GM18499 (cell line): ENCODE results near the gene ATXN1.
"Not testable (repeated sequence)": the region's sequence is repeated elsewhere in the genome, so short reads cannot be mapped to it uniquely, and the experiment has no call there.

Experiments used
- ATAC-seq: cut with Tn5 transposase; IDR thresholded peaks from one replicate; pipeline ENCODE4 v1.9.1; 2021; ENCODE audit warnings: moderate number of reproducible peaks; ENCODE audit not compliant: insufficient read depth, unreplicated experiment

The ATXN1 gene

DNA sequence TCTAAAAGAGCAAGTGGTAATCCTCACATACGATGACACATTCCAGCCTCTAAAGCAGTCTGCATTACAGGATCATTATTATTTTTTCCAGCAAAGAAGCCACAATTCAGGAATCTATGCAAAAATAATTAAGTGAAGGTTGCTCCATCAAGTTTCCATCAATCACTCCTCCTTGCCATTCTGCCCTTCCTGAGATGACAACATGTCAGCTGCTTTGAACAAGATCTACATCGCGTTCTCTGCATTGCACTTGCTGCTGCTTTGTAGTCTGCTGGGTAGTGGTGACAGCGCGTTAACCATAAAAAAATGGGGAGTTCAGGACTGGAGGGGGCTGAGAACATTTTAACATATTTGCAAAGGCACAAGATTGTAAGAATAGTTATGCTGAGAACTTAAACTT is 375.2 kb downstream of the ATXN1 start:
- ATAC-seq: no peak

DNA sequence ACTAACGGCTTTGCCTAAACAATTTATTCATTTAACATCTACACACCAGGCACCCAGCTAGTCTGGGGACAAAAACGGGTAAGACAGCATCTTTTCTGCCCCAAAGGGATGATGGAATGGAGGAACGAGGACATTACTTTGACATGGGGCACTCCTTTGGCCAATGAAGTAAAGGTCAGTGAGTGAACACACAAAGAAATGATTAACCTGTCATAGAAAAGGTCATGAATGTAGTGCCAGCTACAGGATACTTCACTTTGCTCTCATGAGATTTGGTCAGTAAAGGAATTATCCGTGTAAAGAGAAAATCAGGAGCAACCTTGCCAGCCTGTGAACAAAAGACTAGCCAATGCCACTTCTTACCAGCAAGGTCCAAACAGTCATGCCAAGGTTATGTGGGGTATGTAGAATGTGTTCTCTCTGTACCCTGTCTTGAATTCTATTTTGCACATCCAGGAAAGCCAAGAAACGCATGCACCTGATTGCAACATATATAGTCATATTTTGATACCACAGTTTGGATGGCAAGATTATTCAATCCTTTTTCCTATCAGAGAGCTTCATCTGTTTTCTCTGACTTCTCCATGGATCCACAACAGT is 377.6 kb downstream of the ATXN1 start:
- no peak for ATAC-seq

DNA sequence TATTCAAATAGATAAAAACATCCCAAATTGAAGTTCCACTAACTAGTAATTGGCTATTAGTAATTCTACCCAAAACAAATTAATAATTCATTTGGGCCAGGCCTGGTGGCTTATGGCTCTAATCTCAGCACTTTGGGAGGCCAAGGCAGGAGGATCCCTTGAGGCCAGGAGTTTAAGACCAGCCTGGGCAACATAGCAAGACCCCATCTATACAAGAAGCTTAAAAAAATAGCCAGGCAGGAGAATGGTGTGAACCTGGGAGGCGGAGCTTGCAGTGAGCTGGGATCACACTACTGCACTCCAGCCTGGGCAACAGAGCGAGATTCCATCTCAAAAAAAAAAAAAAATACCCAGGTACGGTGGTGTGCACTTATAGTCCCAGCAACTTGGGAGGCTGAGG is 379.3 kb downstream of the ATXN1 start:
- ATAC-seq: not testable (repeated sequence)

DNA sequence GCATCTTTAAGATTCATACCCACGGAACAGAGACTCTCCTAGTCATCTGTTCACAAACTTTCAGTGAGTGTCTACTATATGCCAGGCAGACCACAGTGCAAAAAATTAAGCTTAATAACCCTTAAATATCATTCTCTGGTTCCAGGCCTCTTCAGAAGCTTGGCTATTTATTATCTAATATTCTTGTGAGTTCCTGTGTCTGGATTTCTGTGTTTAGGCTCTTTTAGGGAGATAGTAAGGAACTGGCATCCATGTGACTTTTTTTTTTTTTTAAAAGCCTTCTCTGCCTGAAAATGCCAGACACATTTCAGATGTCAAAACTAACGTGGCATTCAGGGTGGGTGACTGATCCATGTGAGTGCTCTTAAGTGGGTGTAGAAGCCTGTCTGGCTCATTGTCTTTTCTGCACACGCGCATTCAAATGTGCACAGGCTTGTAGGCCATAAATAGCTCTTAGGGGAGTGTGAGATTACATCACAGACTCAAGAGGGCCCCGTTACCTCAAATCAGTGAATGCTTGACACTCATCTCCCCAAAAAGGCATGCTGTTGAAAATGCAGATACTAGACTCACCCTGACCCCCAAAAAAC is 380.9 kb downstream of the ATXN1 start:
- ATAC-seq: no peak

DNA sequence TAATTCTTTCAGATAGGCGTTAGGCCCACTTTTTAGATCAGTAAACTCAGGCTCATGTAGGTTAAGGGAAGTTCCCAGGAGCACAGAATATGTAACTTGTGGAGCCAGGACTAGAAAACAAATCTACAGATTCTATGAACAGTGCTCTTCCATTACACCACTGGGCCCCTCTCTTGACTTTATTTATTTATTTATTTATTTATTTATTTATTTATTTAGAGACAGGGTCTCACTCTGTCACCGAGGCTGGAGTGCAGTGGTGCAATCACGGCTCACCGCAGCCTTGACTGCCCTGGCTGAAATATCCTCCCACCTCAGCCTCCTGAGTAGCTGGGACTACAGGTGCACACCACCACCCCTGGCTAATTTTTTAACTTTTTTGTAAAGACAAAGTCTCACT is 382.9 kb downstream of the ATXN1 start:
- ATAC-seq: not testable (repeated sequence)

DNA sequence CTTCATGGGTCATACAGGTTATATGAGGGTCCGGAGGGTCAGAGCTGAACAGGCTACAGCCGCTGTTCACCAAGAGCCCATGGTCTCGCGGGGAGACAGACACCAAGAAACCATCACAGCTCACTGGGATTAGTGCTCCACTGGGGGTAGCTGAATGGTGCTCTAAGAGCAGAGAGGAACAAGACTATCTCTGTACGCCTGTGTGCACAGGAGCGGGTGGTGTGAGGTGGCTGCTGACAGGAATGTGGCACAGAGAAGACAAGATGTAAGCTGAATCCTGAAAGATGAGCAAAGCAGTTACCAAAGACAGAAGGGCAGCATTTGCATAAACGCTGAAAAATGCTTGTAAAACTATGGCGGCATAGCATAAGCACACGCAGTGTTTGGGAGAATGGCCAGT is 383.8 kb downstream of the ATXN1 start:
- ATAC-seq: no peak

DNA sequence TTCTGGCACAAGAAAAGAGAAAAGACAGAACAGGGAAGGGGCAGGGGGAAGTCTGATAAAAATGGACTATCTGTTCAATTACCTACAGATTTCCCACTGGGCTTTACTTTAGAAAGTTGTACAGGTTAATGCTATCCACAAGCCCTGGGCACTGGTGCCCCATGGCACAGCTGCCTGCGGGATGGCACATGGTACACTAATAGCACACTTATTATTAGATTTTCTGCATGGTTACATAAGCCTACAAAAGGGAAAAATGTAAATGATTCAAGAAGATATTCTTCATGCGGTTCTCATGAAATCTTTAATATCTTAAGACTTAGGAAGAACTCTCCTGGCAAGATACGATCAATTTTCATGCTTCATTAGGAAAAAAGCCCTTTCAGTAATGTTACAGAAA is 385.4 kb downstream of the ATXN1 start:
- no peak for ATAC-seq

DNA sequence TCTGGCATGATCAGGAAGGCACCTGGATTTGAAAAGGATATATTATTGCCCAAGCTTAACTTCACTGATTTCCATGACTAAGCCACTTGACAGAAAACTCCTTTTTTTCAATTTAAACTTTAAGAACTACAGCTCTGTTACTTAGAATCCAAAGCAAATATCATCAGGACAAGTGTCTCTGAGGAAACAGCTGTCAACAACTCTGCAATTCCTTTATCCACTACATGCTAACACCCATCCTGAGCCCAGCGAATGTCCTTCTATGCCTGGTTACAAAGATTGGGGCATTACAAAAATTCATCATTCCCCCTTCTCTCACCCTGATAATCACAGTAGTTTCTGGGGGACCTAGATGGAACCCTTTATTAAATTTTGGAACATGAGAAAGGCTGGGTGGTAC is 386.1 kb downstream of the ATXN1 start:
- ATAC-seq: no peak

DNA sequence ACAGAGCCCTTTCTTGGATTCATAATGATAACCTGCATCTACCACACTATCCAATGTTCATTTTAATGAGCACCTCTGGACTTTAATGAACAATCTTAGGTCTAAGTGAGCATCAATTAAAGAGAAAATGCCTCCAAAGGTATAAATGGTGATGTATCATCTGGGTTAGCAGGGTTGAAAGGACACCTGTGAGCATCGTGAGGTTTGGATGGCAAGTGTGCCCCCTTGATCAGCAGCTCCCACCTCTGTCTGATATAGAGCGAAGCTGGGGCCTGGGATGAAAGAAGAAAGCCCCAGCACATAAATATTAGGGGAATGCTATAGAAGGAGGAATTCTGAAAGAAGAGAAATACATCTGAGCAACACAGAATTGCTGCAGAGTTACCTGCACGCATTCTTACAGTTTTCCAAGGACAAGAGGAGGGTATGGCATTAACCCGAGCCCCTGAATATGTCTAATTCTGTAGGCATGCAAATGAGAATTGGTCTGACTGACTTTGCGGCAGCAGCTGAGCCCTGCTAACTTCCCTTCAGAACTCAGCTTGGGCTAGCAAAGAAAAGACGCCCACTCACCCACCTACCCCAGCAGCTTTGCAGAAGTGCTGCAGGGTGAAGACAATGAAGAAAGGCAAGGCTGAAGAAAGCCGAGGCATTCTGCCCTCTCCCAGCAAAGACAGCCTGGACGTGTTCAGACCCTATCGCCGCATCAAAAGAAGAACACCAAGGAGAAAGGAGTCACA is 386.6 kb downstream of the ATXN1 start:
- ATAC-seq: peak; percentile 36

DNA sequence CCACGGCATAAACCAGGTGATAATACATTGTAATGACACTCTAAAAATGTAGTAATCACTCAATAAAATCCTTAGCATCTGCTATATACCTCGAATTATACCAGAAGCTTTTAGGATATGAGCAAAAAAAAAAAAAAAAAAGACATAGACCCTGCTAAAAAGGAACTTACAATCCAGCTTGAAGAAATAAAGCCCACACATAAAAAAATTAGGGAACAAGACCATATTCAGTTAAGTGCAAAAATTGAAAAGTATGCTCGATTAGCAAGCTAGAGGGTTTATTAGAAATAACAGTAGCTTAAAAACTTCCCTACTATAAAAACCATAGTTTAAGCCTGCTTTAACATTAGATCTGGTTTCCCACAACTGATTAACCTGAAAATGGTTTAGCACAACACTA is 387.2 kb downstream of the ATXN1 start:
- ATAC-seq: no peak

DNA sequence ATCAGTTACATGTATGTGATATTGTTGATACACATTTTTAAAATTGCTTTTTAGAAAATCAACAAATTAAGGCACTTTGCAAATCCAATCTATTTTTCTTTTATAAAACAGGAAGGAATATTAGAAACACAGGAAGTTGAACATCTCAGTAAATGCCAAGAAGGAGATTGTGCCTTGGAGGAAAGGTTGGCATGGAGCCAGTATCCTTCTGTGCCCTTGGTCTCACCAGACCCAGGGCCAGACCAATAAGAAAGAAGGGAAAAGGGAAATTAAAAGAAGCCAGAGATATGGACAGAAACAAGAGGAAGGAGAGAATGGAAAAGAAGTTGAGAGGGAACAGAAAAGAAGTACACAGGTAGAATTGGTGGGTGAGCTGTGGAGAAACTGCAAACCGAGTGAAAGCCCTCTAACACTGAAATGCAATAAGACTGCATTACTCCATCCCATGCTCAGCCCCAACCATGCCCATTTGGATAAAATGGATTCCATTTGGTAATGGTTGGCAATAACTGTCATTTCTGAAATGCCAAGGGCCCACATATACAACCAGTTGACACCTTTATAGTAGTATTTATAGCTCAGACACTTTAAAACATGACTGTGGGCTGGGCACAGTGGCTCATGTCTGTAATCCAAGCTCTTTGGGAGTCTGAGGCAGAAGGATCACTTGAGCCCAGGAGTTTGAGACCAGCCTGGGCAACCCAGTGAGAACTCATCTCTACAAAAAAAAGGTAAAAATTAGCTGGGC is 389.1 kb downstream of the ATXN1 start:
- no peak for ATAC-seq

DNA sequence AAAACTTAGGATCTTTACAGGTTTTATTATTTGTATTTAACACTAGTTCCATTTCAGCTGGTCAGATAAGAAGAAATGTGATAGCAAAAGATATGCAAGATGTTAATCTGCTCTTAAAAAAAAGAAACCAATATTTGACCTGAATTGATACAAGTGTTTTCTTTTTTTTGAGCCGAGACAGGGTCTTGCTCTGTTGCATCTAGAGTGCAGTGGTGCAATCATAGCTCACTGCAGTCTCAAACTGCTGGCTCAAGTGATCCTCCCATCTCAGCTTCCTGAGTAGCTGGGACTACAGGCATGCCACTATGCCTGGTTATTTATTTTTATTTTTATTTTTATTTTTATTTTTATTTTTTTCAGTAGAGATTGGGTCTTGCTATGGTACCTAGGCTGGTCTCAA is 389.9 kb downstream of the ATXN1 start:
- ATAC-seq: no peak

DNA sequence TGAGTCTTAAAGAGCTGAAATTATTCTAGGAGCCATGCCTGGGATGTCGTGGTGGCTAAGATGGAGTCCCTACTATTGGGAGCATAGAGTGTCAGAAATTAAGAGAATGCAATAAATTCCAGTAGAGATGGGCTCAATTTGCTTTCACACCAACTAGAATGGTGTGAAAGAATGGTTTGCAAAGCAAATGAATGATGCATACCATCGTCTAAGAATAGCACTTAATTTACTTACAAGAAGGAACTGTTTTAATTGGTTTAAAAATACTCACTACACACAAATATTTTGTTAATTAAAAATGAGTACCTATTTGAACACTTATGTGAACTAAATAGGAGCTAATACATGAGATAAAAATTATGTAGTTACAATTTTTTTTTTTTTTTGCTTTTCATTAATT is 390.3 kb downstream of the ATXN1 start:
- ATAC-seq: no peak

DNA sequence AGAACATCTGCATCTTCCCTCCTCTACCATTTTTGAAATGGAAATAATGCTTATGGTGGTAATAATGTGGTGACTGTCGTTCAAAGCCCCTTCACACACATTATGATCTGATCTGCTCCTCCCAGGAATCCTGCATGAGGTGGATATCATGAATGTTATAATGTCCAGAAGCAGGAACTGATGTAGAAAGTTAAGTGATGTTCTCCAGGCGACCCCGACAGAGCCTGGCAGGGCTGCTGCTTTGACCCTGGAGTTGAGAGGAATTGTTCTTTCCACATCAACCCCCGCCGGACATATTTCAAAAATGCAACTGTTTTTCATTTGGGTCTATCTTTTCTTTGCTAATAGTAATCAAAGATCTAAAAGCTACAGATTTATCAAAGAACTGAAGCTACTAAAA is 391.3 kb downstream of the ATXN1 start:
- no peak for ATAC-seq

DNA sequence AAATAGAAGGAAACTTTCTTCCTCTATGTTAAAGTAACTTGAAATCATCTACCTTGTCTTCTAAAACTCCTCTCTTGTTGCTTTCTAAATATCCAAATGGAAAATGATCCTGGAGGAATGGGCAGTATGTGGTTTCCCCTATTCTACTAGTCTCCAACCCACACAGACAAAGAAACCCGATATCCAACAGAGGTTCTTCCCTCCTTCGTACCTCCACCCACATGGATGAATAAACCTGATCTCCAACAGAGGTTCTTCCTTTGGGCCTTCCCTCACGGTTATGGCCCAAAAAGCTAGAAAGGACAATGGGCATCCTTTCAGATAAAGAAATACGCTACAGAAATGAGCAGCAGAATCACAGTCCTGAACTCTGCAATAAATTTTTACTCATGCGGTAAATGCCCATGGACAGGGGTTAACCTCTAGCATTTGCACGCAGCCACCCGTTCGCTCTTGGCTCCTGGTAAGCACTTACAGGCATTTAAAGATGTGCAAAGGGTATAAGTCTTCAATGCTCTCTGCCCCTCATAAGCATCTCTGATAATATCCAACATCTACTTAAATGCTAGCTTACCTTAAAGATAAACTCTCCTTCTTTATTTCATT is 392.0 kb downstream of the ATXN1 start:
- no peak for ATAC-seq

DNA sequence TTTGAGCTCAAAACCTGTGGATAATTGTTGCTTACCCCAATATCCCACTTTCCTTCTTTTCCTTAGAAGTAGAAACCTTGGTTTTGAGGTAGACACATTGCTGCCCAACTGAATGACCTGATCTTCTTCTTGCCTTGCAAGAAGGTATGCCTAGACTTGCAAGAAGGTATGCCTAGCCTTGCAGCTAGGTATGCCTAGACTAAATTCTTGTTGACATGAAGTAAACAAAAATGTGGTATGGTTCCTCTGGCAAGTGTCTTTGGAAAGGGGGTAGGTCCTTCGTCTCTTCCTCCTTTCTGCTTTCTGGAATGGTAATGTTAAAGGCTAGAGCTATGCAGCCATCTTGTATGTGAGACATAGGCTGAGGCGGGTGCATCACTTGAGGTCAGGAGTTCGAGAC is 393.7 kb downstream of the ATXN1 start:
- no peak for ATAC-seq

DNA sequence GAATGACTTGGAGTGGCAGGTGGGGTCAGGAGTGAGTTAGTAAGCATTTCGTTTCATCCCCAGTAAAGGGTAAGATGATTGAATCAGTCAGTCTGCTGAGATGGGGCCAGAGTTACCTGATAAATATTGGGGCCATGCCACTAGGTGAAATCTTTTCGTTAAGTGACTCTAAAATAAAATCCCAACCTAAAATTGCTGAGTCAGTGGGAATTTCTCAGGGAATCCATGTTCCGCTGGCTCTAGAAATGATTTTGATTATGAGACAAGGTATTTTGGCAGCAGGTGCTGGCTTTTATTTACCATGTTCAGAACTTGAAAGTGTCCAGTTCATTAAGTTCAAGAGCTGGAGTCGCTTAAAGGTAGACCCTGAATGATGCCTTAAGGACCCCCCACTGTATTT is 397.5 kb downstream of the ATXN1 start:
- no peak for ATAC-seq

DNA sequence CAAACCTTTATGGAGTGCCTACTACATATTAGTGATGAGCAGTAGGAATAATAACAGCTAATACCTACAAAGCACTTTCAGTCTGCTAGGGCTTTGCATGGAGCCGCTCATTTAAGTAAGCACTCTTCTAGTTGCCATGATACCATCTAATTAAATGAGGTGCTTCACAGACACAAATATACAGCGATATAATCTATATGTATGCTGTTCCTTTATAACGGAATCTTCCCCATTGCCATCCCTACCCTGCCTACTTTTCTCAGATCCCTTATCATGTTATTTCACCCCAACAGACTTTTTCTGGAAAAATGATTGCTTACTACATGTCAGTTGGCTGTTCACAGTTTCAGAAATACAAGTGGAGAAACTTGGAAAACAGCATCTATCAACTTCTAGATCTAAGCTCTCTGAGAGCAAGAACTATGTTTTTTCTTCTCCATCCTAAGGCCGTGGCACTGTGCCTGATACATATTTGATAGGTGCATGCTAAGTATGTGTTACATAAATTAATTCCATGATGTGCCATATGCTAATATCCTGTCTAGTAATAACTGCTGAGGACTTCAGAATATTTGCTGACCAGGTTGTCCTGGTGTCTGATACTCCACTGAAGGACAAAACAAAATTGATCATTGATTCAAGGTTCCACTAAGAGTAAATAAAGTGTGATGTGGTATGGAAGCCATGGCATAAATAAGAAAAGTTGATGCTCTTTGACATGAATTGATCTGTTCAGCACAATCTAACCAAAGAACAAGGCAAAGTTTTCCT is 398.3 kb downstream of the ATXN1 start:
- ATAC-seq: no peak

DNA sequence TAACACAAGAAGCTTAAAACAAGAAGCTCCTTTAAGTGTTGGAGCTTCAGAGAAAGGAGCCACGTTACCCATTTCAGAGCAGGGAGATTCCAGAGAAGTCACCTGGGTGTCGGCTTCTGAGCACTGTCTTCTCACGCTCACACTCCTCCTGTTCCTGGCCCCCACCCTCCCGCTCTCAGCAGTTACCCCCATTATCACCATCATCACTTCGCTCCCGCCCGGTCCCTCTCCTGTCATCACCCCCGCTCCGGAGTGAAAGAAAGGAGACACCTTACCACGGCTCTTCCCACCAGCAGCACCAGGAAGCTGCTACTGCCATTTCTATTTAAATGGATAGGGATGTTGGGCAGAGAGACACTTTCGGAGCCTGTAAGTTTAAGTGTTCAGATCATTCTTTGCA is 399.0 kb downstream of the ATXN1 start:
- no peak for ATAC-seq

DNA sequence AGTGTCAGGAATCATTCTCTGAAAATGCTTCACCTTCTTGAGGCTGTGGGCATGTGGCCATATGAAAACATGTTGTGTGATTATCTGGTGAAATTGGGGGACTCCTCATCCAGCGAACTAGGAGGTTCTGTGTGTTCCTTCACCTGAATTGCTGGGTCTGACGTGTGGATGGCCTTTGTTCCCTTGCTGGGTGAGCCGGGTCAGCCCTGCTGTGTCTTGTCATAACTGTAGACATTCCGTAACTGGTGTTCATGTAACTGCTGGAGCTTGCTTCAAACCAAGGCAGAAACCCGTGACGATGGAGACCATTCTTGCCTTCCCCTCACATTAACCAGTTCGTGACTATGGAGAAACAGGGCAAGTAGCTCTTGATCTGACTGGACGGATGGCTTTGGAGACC is 399.4 kb downstream of the ATXN1 start:
- ATAC-seq: no peak
